GM12878 (cell line): ENCODE data around the gene ATP8A1. TPM values are rescaled to one million over a fixed set of nuclear protein-coding genes. Genes with fewer than 3 reads are reported as not detected.
"Not testable (repeated sequence)": the region's sequence is repeated elsewhere in the genome, so short reads cannot be mapped to it uniquely, and the experiment has no call there.

Experiments
- ATAC-seq: fragments of 200-7000 bp; cut with Tn5 transposase; 3 replicates; pipeline ENCODE4 v1.9.1; 2020; ENCODE audit warnings: mild to moderate bottlenecking, moderate library complexity
- BruUV-seq: library from RNA; stranded (reverse); fragments of 400-500 nt; replicated peaks from 2 replicates; lab custom pipeline; 2021; lab: Mats Ljungman, UMichigan
- CTCF ChIA-PET: fragments of 300-600 bp; sonication (Branson Sonifier 250); formaldehyde crosslinking; extraction: SDS; loops from one replicate; lab custom pipeline; 2021; ENCODE audit warnings: inconsistent platforms; lab: Yijun Ruan, JAX
- POLR2A ChIA-PET: fragments of 350-600 bp; formaldehyde crosslinking; extraction: SDS; loops from one replicate; lab custom pipeline; 2021; ENCODE audit warnings: inconsistent platforms; lab: Charles Lee
- RAD21 ChIA-PET: fragments of 300-600 bp; sonication (Branson Sonifier 250); formaldehyde crosslinking; loops from one replicate; lab custom pipeline; 2023; ENCODE audit warnings: antibody characterized with exemption; ENCODE audit not compliant: unreplicated experiment; lab: Charles Lee
- SMC1A ChIA-PET: fragments of 300-600 bp; sonication (Branson Sonifier 250); formaldehyde crosslinking; loops from one replicate; lab custom pipeline; 2023; ENCODE audit not compliant: unreplicated experiment, uncharacterized antibody; lab: Charles Lee
- DNase-seq: peaks from one replicate; pipeline ENCODE4 v3.0.0-alpha.2; 2011; ENCODE audit warnings: low read depth, low spot score
- FAIRE-seq: peaks from 3 replicates; lab custom pipeline; 2011; peaks lifted over from hg19 to GRCh38; lab: Jason Lieb, UNC
- H2AFZ ChIP-seq: 2 replicates; pipeline ENCODE4 v1.6.0; 2011; ENCODE audit warnings: low read depth, low read length, control low read depth; ENCODE audit not compliant: control insufficient read depth
- H3K27ac ChIP-seq: 2 replicates; pipeline ENCODE4 v1.5.1; 2011; ENCODE audit warnings: control low read depth; ENCODE audit not compliant: control insufficient read depth, insufficient read depth
- H3K27me3 ChIP-seq, 2 experiments: replicated peaks in 1 of 2; 2 replicates each; pipeline versions ENCODE4 v1.6.0 to v1.6.1; 2011; ENCODE audit warnings: low read length in 1 of 2; ENCODE audit not compliant: control insufficient read depth in 2 of 2, insufficient read depth in 2 of 2
- H3K36me3 ChIP-seq, 2 experiments: 2 replicates each; pipeline ENCODE4 v1.5.1; 2011; ENCODE audit warnings: low read length in 1 of 2; ENCODE audit not compliant: control insufficient read depth in 2 of 2, insufficient read depth in 2 of 2
- H3K4me1 ChIP-seq: 2 replicates; pipeline ENCODE4 v1.6.1; 2011; ENCODE audit warnings: mild to moderate bottlenecking, low read length, moderate library complexity, mixed read lengths; ENCODE audit not compliant: control insufficient read depth, insufficient read depth
- H3K4me2 ChIP-seq: 2 replicates; pipeline ENCODE4 v1.6.0; 2011; ENCODE audit warnings: control low read depth; ENCODE audit not compliant: control insufficient read depth, insufficient read depth
- H3K4me3 ChIP-seq: fragments of 200-600 bp; sonication (generic); 2 replicates; pipeline ENCODE4 v1.5.1; 2016
- H3K79me2 ChIP-seq: 2 replicates; pipeline ENCODE4 v1.6.0; 2011; ENCODE audit warnings: low read length; ENCODE audit not compliant: control insufficient read depth, insufficient read depth
- H3K9ac ChIP-seq: 2 replicates; pipeline ENCODE4 v1.8.0; 2011; ENCODE audit warnings: low read length, control low read depth, mixed read lengths; ENCODE audit not compliant: control insufficient read depth, insufficient read depth
- H3K9me3 ChIP-seq: replicated peaks from 3 replicates; pipeline ENCODE4 v1.5.1; 2011; ENCODE audit warnings: mild to moderate bottlenecking, low read length; ENCODE audit not compliant: control insufficient read depth, insufficient read depth
- H4K20me1 ChIP-seq: 2 replicates; pipeline ENCODE4 v1.6.0; 2011; ENCODE audit not compliant: control insufficient read depth, insufficient read depth
- GATAD2B ChIP-seq: fragments of 450-650 bp; conservative IDR thresholded peaks from 2 replicates; pipeline ENCODE4 v1.6.1; 2017; ENCODE audit warnings: low read depth, mild to moderate bottlenecking, moderate library complexity
- SMARCA5 ChIP-seq: fragments of 450-650 bp; IDR thresholded peaks from 2 replicates; pipeline ENCODE4 v1.6.1; 2017; ENCODE audit warnings: mild to moderate bottlenecking
- WGBS: methylation state at CpG from one replicate; pipeline ENCODE4 v1.1.6; 2016; ENCODE audit warnings: low lambda C conversion rate; ENCODE audit not compliant: insufficient replicate concordance, insufficient coverage; ENCODE audit errors: missing lambda C conversion rate; 5-methylcytosine and 5-hydroxymethylcytosine counted together
- in situ Hi-C: fragments of 300-500 bp; cut with MboI; formaldehyde crosslinking; loops from 9 replicates; pipeline ENCODE4 v1.14.3; 2018; ENCODE audit warnings: mixed read lengths
- intact Hi-C: fragments of 100-400 bp; cut with micrococcal nuclease; formaldehyde crosslinking; loops from one replicate; pipeline ENCODE4 v1.14.2; 2022; ENCODE audit not compliant: unreplicated experiment
- polyA plus RNA-seq, 11 experiments: library from polyadenylated mRNA; depleted of rRNA in 4 of 11; unstranded in 6 of 11; stranded (reverse) in 5 of 11; fragments of >200 nt; fragmentation: Nextera tagmentation in 4 of 11; fragmentation: Illumina TruSeq in 1 of 11; extraction: Ambion mirVana in 4 of 11; extraction: Trizol in 1 of 11; gene quantifications; 1 replicate in 1 of 11; 2 replicates in 10 of 11; pipeline versions ENCODE4 v1.2.1 to v1.2.3, GENCODE V29; 2011 to 2016; ENCODE audit warnings: inconsistent platforms in 2 of 11, missing spikeins in 2 of 11, low read depth in 1 of 11
- total RNA-seq, 4 experiments: library from RNA; depleted of rRNA in 3 of 4; stranded (reverse); fragments of >200 nt in 3 of 4; fragmentation: Illumina TruSeq in 1 of 4; extraction: Trizol in 1 of 4; gene quantifications; 2 replicates each; pipeline versions ENCODE4 v1.2.1 to v1.2.3, GENCODE V29; 2013 to 2021
- TF ChIP-seq, protein P1 (sequence below): IDR thresholded peaks from 2 replicates; pipeline ENCODE4 v1.6.1; 2011; ENCODE audit warnings: low read depth, low read length, improper control_type of control experiment, borderline replicate concordance
- TF ChIP-seq, protein P2 (sequence below): IDR thresholded peaks from 2 replicates; pipeline ENCODE4 v1.6.1; 2011; ENCODE audit warnings: low read depth, mild to moderate bottlenecking, low read length, moderate library complexity, borderline replicate concordance; ENCODE audit errors: extremely low read depth
- TF ChIP-seq, protein P3 (sequence below): fragments of 450-650 bp; IDR thresholded peaks from 2 replicates; pipeline ENCODE4 v1.6.1; 2016; ENCODE audit warnings: mild to moderate bottlenecking

ATP8A1 gene
- total and polyA plus RNA-seq, 10 of the 15 experiments (the other 5 are each of a cell fraction or from before 2014, with no cell fraction given), result 9.0 to 116 (median 37.3) TPM

DNA sequence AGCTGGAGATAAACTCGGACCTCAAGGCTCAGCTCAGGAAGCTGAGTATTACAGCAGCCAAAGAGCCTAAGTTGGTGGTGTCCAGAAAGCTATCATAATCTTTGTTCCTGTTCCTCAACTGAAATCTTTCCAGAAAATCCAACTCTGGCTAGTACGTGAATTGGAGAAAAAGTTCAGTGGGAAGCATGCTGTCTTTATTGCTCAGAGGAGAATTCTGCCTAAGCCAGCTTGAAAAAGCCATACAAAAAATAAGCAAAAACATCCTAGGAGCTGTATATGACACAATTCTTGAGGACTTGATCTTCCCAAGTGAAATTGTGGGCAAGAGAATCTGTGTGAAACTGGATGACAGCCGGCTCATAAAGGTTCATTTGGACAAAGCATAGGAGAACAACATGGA is 185.0 kb downstream of the ATP8A1 start:
- H3K27ac ChIP-seq, result no peak overlapping the region
- ATAC-seq, result no peak
- FAIRE-seq, result no peak
- H3K4me1 ChIP-seq, result no peaks in the 10 kb centered on the region
- TF ChIP-seq, protein P1, sequence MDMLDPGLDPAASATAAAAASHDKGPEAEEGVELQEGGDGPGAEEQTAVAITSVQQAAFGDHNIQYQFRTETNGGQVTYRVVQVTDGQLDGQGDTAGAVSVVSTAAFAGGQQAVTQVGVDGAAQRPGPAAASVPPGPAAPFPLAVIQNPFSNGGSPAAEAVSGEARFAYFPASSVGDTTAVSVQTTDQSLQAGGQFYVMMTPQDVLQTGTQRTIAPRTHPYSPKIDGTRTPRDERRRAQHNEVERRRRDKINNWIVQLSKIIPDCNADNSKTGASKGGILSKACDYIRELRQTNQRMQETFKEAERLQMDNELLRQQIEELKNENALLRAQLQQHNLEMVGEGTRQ, result no peak
- TF ChIP-seq, protein P2, sequence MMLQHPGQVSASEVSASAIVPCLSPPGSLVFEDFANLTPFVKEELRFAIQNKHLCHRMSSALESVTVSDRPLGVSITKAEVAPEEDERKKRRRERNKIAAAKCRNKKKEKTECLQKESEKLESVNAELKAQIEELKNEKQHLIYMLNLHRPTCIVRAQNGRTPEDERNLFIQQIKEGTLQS, result no peak
- TF ChIP-seq GATAD2B (no peak), SMARCA5 (no peak)
- no peaks in the 10 kb centered on the region for H3K27me3 ChIP-seq
- RAD21 ChIA-PET, result no interaction called here
- no peaks in the 10 kb centered on the region for H4K20me1 ChIP-seq
- H3K4me3 ChIP-seq, result no peak overlapping the region
- WGBS, result 98% methylated on average over 3 of the region's 3 CpGs
- H3K9ac ChIP-seq, result no peak overlapping the region
- H3K9me3 ChIP-seq, result no peaks in the 10 kb centered on the region
- intact Hi-C loops, result no loop called here
- H3K79me2 ChIP-seq, result no peaks in the 10 kb centered on the region
- POLR2A ChIA-PET, result interaction anchor here (0.6 to 0.7 kb wide), 4 partner anchors 9 to 70 kb away, joined by 3 to 9 read pairs (median 3); no protein-coding TSS in a partner anchor
- SMC1A ChIA-PET, result interaction anchor here (0.9 kb wide), 1 partner anchor 35 kb away, joined by 3 read pairs; no protein-coding TSS in a partner anchor
- in situ Hi-C loops, result no loop called here
- H2AFZ ChIP-seq, result no peak overlapping the region
- H3K36me3 ChIP-seq, result no peaks in the 10 kb centered on the region
- no TSS peak for BruUV-seq
- CTCF ChIA-PET, result interaction anchor here (1.1 to 1.2 kb wide), 2 partner anchors 13 to 46 kb away, joined by 3 to 4 read pairs; no protein-coding TSS in a partner anchor
- DNase-seq, result no peak
- H3K4me2 ChIP-seq, result no peak overlapping the region

DNA sequence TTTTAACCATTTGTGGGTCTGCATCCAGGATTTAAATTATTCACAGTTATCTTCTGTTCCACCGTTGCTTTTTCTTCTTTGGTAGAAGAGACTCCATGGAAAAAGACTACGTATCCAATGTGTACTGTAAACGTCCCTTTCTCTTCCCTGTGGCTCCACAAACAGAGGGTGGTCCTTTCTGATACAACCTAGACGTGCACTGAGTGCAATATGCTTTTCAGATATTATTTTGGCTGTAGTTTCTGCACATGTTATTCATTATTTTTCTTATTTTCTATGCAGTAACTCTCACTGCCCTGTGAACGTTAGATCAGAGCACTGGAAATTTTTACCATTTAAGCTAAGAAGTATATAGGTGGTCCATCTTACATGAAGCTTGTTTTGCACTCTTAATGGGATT is 186.9 kb downstream of the ATP8A1 start:
- no peak overlapping the region for H3K27ac ChIP-seq
- no TSS peak for BruUV-seq
- no peak overlapping the region for H2AFZ ChIP-seq
- H3K79me2 ChIP-seq, result no peaks in the 10 kb centered on the region
- DNase-seq (no peak), ATAC-seq (no peak)
- ChIA-PET SMC1A (interaction anchor here (1.0 kb wide), 1 partner anchor 8 kb away, joined by 3 read pairs; no protein-coding TSS in a partner anchor), POLR2A (no interaction called here), CTCF (no interaction called here)
- no peaks in the 10 kb centered on the region for H3K9me3 ChIP-seq
- H4K20me1 ChIP-seq, result no peaks in the 10 kb centered on the region
- no peak overlapping the region for H3K4me3 ChIP-seq
- in situ Hi-C loops, result no loop called here
- TF ChIP-seq, protein P3, sequence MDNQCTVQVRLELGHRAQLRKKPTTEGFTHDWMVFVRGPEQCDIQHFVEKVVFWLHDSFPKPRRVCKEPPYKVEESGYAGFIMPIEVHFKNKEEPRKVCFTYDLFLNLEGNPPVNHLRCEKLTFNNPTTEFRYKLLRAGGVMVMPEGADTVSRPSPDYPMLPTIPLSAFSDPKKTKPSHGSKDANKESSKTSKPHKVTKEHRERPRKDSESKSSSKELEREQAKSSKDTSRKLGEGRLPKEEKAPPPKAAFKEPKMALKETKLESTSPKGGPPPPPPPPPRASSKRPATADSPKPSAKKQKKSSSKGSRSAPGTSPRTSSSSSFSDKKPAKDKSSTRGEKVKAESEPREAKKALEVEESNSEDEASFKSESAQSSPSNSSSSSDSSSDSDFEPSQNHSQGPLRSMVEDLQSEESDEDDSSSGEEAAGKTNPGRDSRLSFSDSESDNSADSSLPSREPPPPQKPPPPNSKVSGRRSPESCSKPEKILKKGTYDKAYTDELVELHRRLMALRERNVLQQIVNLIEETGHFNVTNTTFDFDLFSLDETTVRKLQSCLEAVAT, result no peak
- TF ChIP-seq, all 136 proteins: peak for 0
- intact Hi-C loops, result no loop called here
- FAIRE-seq, result no peak
- Histone ChIP-seq H3K27me3 (no peaks in the 10 kb centered on the region), H3K36me3 (no peaks in the 10 kb centered on the region), H3K9ac (no peak overlapping the region), H3K4me1 (no peaks in the 10 kb centered on the region), H3K4me2 (no peak overlapping the region)
- RAD21 ChIA-PET, result no interaction called here
- 95% methylated on average over 5 of the region's 5 CpGs for WGBS

DNA sequence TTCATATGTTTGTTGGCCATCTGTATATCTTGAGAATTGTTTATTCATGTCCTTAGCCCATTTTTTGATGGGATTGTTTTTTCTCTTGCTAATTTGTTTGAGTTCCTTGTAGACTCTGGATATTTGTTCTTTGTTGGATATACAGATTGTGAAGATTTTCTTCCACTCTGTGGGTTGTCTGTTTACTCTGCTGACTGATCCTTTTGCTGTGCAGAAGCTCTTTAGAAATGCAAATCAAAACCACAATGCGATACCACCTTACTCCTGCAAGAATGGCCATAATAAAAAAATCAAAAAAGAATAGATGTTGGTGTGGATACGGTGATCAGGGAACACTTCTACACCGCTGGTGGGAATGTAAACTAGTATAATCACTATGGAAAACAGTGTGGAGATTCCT is 189.1 kb downstream of the ATP8A1 start:
- FAIRE-seq, H3K36me3 ChIP-seq: not testable (repeated sequence)

More for the DNA sequence above, 189.1 kb downstream of the ATP8A1 start:
- H3K27me3 ChIP-seq, RAD21 ChIA-PET, H3K27ac ChIP-seq, H3K4me2 ChIP-seq, DNase-seq, H4K20me1 ChIP-seq, in situ Hi-C loops, H2AFZ ChIP-seq, H3K9ac ChIP-seq, H3K79me2 ChIP-seq, intact Hi-C loops, POLR2A ChIA-PET, H3K4me1 ChIP-seq, SMC1A ChIA-PET, H3K9me3 ChIP-seq, ATAC-seq, H3K4me3 ChIP-seq, BruUV-seq: not testable (repeated sequence)
- CTCF ChIA-PET, result interaction anchor here (1.4 to 1.8 kb wide), 2 partner anchors 10 to 19 kb away, joined by 3 to 6 read pairs; no protein-coding TSS in a partner anchor
- 96% methylated on average over 3 of the region's 3 CpGs for WGBS
